HG03175 (cell line): Measurements from ENCODE around the gene SRD5A1.

Source experiments
- ATAC-seq: cut with Tn5 transposase; IDR thresholded peaks from one replicate; pipeline ENCODE4 v1.9.1; 2021; ENCODE audit warnings: mild to moderate bottlenecking, moderate library complexity; ENCODE audit not compliant: unreplicated experiment

SRD5A1 gene

GRCh38 chr5:6711409-6712141, 78.3 kb downstream of the SRD5A1 start:
- ATAC-seq, result no peak

DNA sequence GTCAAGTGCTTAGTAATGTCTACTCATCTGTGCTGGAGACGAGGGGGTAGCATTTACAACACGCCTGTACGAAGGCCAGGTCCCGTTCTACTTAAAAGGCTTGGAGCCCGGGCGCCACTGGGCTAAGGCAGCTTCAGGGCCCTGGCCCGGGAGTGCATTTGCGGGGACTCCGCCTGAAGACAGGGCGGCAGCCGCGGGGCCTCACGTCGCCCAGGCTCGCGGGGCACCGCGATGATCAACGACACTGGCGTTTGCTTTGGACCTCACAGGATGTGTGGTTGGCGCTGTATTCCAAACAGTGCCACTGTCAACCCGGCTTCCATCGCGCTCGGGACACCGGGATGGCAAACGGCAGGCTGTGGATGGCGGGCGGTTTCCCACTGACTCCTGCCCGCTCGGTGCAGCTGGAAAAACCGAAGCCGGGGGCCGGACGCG, 78.9 kb downstream of the SRD5A1 start:
- peak; percentile 26 for ATAC-seq

DNA sequence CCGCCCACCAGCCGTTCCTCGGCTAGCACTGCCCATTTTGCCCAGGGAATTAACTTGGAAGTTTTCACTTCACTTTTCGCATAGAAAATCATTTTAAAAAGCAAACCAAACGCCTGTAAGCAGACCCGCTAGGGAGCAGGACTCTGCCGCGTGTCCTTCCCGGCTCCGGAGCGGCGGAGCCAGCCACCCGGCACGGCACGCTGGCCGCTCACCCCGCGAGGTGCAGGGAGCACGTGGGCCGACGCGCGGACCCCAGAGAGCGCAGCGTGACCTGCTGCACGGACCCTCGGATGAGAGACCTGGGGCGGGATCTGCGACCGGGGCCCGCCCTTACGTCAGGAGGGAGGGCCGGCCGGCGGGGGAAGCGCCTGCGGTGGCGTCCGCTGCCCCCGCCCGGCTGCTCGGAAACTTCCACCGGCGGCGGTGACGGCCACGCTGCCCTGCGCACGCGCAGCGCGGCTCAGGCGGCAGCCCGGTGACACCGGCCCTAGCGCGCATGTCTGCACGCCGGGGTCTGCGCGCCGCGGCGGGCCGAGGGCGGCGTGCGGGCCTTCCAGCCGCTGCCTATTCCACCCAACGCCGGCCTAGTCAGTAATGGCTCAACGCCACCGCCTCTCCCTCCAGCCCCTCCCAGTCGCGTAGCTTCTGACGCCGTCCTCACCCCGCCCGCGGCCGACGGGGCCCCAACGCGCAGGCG, 79.5 kb downstream of the SRD5A1 start:
- peak; percentile 64 for ATAC-seq

DNA sequence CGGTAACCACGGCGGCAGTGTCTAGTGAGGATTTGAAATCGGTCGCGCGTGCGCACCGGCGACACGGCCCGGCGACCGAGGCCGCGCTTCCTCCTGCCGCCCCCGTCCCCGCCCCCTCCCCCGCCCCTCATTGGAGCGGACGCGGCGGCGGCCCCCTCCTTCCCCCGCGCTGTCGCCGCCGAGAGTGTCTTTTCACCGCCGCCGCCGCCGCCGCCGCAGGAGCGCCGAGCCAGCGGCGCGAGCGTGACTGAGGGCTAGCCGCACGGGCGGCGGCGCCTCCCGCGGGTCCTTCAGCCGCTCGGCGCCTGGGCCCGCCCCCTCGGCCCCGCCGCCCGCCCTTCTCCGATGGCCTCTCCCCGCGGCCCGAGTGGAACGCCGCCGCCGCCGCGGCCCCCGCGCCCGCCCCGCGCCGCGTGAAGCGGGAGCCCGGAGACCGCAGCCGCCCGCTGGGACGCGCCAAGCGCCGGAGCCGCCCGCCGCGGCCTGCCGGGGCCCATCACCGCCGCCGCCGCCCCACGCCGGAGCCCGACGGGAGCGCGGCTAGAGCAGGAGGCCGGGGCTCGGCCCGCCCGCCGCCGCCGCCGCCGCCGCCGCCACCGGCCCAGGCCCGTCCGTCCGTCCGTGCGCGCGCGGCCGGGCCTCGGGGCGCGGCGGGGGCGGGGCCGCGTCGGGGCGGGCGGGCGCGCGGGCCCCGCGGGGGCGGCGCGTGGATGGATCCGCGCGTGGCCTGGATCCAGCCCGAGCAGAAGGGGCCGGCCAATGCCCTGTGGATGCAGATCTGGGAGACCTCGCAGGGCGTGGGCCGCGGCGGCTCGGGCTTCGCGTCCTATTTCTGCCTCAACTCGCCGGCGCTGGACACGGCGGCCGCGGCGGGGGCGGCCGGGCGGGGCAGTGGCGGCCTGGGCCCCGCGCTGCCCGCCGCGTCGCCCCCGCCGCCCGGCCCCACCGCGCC, 80.3 kb downstream of the SRD5A1 start, which contains the start of gene TENT4A:
TSS of gene TENT4A (plus strand) at position 159 of the 952 bp plus-strand sequence. CDS start at position 711, 552 bp downstream.
- ATAC-seq, result peak; percentile 12

DNA sequence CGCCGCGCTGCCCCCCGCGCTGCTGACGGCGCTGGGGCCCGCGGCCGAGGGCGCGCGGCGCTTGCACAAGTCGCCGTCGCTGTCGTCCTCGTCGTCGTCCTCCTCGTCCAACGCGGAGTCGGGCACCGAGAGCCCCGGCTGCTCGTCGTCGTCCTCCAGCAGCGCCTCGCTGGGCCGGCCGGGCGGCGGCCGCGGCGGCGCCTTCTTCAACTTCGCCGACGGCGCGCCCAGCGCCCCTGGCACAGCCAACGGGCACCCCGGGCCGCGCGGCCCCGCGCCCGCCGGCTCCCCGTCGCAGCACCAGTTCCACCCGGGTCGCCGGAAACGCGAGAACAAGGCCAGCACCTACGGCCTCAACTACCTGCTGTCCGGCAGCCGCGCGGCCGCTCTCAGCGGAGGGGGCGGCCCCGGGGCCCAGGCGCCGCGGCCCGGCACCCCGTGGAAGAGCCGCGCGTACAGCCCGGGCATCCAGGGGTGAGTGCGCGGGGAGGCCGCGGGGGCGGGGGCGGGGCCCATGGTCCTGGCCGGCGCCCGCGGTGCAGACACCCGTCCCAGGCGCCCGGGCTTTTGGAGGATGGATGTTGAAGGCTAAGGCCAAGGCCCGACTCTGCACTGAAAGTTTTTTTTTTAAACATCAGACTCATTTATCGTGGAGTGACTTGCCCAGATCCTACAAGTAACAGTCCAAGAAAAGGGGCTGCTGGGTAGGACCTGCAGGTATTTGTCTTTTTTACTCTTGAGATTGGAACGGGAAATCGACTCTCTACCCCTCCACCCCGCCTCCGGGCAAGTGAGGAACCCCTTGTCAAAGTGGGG, 81.2 kb downstream of the SRD5A1 start:
- ATAC-seq, result no peak

GRCh38 chr5:6715271-6715670, 82.0 kb downstream of the SRD5A1 start:
- no peak for ATAC-seq

- no peak for ATAC-seq
Observed at GRCh38 chr5:6715758-6716628, 82.8 kb downstream of the SRD5A1 start.

GRCh38 chr5:6716629-6717149, 83.4 kb downstream of the SRD5A1 start:
- no peak for ATAC-seq

DNA sequence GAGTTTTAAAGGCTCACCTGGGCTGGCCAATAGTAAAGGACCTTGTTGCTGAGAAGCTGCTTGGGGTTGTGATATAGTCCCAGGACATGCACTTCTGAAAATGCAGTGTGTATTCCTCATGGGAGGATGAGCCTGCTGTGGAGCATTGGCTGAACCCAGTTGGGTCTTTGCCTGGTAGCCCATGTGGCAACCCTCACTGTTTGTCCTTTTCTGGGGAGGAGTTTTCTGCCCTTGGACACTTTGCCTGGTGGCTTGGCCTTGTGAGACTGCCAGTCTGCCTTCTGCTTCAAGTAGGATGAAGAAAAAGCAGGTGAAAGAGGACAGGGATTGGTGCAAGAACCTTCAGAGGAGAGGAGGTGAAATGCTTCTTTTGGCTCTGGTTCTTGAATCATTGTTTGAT, 84.0 kb downstream of the SRD5A1 start:
- no peak for ATAC-seq

- ATAC-seq, result no peak
Observed at GRCh38 chr5:6717687-6718086, 84.4 kb downstream of the SRD5A1 start.

DNA sequence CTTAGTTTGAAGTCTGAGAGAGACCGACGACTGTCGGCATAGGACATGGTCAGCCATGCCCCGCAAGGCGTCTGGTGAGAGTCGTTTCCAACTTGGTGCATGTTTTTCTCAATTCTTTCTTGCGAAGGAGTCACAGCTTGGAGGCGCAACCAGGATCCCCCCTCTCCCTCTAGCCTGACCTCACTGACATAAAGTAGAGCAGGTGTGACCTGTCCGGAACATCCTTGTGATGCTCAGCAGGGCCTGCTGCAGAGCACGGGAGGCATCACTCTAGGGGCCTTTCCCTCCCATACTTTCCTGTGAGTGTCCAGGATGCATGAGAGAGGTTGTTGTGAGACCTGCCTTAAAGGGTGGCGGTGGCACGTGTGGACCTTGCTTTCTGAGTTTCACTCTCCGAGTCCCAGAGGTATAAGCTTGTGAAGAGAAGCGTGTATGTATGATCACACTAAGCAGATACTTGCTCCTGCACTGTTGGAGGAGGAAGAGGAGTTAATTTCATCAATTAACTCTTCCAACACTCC, 85.0 kb downstream of the SRD5A1 start:
- ATAC-seq, result no peak

DNA sequence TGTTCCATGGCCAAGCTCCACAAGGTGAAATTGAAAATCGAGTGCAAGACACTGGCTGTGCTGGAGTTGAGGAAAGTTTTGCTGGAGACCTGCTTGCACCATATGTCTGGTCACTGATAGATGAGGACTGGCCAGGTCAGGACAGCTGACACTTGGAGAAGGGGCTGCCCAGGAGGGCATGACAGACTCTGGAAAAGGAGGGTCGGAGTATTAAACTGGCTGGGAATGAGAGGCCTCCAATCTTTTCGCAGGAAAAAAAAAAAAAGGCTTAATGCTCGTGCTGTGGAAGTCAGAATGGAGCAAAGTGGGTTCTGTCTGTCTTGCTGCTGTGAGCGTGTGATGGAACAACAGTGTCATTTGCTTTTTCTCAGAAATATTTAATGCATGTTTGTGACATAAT, 85.5 kb downstream of the SRD5A1 start:
- no peak for ATAC-seq

GRCh38 chr5:6719417-6719816, 86.2 kb downstream of the SRD5A1 start:
- ATAC-seq, result no peak

GRCh38 chr5:6719896-6720560, 86.8 kb downstream of the SRD5A1 start:
- ATAC-seq, result no peak

DNA sequence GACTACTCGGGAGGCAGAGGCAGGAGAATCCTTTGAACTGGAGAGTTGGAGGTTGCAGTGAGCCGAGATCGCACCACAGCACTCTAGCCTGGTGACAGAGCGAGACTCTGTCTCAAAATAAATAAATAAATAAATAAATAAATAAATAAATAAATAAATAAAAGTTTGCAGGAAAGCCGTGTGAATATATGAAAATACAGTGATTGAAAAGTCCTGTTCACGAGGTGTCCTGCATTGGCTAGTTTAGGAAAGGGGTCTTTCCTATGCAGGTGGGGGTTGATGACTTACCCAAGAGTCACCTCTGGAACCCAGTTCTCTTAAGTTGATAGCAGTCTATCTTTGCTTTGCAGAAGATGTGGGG, 87.3 kb downstream of the SRD5A1 start:
- ATAC-seq, result no peak

DNA sequence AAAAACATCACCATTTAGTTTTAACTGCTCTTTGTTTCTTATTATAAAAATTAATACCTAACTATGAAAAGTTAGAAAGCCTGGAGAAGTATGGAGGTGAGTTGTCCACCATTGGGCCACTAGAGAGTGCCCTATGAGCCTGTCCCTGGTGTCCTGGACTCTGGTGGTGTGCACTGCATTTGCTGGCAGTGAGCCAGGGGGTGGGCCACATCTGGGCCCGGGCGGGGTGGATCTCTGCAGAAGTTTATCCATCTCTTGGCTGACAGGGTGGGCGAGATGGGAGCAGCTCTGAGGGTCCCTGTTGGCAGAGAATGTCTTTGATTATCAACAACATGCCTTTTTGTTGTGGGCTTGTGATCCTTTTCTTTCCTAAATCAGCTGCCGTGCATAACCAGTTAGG, 88.2 kb downstream of the SRD5A1 start:
- ATAC-seq, result no peak

GRCh38 chr5:6722015-6722414, 88.8 kb downstream of the SRD5A1 start:
- ATAC-seq, result peak; percentile 59

GRCh38 chr5:6723122-6723815, 90.0 kb downstream of the SRD5A1 start:
- ATAC-seq, result no peak
